Ascending aorta (tissue), 2 donors: Measurements from ENCODE around the gene TBX21. TPM values are rescaled to one million over a fixed set of nuclear protein-coding genes. Genes with fewer than 3 reads are reported as not detected.

Experiments
- DNase-seq, 2 donors: peaks; one replicate each; pipeline ENCODE4 v3.0.0-alpha.2; 2019; ENCODE audit warnings: low spot score in 2 of 2
- H3K27ac ChIP-seq, 2 donors: fragments of 200-600 bp; sonication (generic); one replicate each; pipeline ENCODE4 v1.5.1; 2016 to 2017; ENCODE audit warnings: mild to moderate bottlenecking in 1 of 2
- H3K27me3 ChIP-seq: fragments of 200-600 bp; sonication (generic); one replicate; pipeline ENCODE4 v1.5.1; 2017
- H3K36me3 ChIP-seq, 2 donors: fragments of 200-600 bp; sonication (generic); one replicate each; pipeline ENCODE4 v1.5.1; 2016
- H3K4me1 ChIP-seq, 2 donors: fragments of 200-600 bp; sonication (generic); one replicate each; pipeline ENCODE4 v1.5.1; 2016 to 2017; ENCODE audit warnings: mild to moderate bottlenecking in 1 of 2
- H3K4me3 ChIP-seq, 2 donors: fragments of 200-600 bp; sonication (generic); one replicate each; pipeline ENCODE4 v1.5.1; 2016 to 2017; ENCODE audit warnings: mild to moderate bottlenecking in 1 of 2
- H3K9me3 ChIP-seq, 2 donors: fragments of 200-600 bp; sonication (generic); one replicate each; pipeline ENCODE4 v1.5.1; 2016
- CTCF ChIP-seq, 3 experiments: fragments of 200-600 bp in 2 of 3; fragments of 450-650 bp in 1 of 3; sonication (generic) in 2 of 3; IDR thresholded peaks; one replicate each; pipeline ENCODE4 v1.5.1; 2016 to 2019; ENCODE audit warnings: antibody characterized with exemption in 3 of 3, mild to moderate bottlenecking in 1 of 3, moderate library complexity in 1 of 3
- intact Hi-C: fragments of 100-400 bp; cut with DNase I; formaldehyde crosslinking; loops from one replicate; pipeline ENCODE4 v1.15.1; 2023
- total RNA-seq: library from RNA; depleted of rRNA; stranded (reverse); fragments of >200 nt; gene quantifications from one replicate; pipeline ENCODE4 v1.1.0, GENCODE V29; 2016

Gene TBX21
- total RNA-seq, 1 donor from 2014 or later: not detected

- Histone ChIP-seq H3K27me3 (no peaks in the 10 kb centered on the region), H3K9me3 (no peaks in the 10 kb centered on the region), H3K4me1 (no peaks in the 10 kb centered on the region), H3K36me3 (peaks cover 6 to 14% of the 10 kb centered on the region in 2 donors), H3K27ac (no peak overlapping the region), H3K4me3 (no peak overlapping the region)
- no peak for TF ChIP-seq CTCF (IDR thresholded peaks at IDR 0.05)
- intact Hi-C loops: no loop called here
- DNase-seq: no peak
Measured at GRCh38 chr17:47700471-47701449, 32.3 kb upstream of the TBX21 start.

- H3K4me3 ChIP-seq: no peak overlapping the region
- TF ChIP-seq CTCF (IDR thresholded peaks at IDR 0.05): no peak
- no peaks in the 10 kb centered on the region for H3K4me1 ChIP-seq
- peaks cover 6 to 14% of the 10 kb centered on the region in 2 donors for H3K36me3 ChIP-seq
- no peak overlapping the region for H3K27ac ChIP-seq
- intact Hi-C loops: no loop called here
- H3K27me3 ChIP-seq: no peaks in the 10 kb centered on the region
- no peak for DNase-seq
- no peaks in the 10 kb centered on the region for H3K9me3 ChIP-seq
Measured at GRCh38 chr17:47701608-47702007, 31.4 kb upstream of the TBX21 start.

GRCh38 chr17:47702391-47702995 lies 30.5 kb upstream of the TBX21 start:
- TF ChIP-seq CTCF (IDR thresholded peaks at IDR 0.05): no peak
- no peak overlapping the region for H3K27ac ChIP-seq
- intact Hi-C loops: no loop called here
- no peaks in the 10 kb centered on the region for H3K27me3 ChIP-seq
- H3K36me3 ChIP-seq: peaks cover 6 to 14% of the 10 kb centered on the region in 2 donors
- H3K4me1 ChIP-seq: peaks cover 0 to 6% of the 10 kb centered on the region in 2 donors
- no peak overlapping the region for H3K4me3 ChIP-seq
- DNase-seq: no peak
- no peaks in the 10 kb centered on the region for H3K9me3 ChIP-seq

GRCh38 chr17:47703191-47703591 lies 29.8 kb upstream of the TBX21 start:
- Histone ChIP-seq H3K27ac (no peak overlapping the region), H3K4me1 (peaks cover 0 to 8% of the 10 kb centered on the region in 2 donors)
- no peak for TF ChIP-seq CTCF (IDR thresholded peaks at IDR 0.05)

GRCh38 chr17:47703671-47704070 lies 29.4 kb upstream of the TBX21 start:
- peaks cover 0 to 10% of the 10 kb centered on the region in 2 donors for H3K4me1 ChIP-seq

More at GRCh38 chr17:47703191-47703591, 29.8 kb upstream of the TBX21 start:
- Histone ChIP-seq H3K9me3 (no peaks in the 10 kb centered on the region), H3K36me3 (peaks cover 6 to 14% of the 10 kb centered on the region in 2 donors), H3K27me3 (no peaks in the 10 kb centered on the region), H3K4me3 (no peak overlapping the region)
- intact Hi-C loops: no loop called here
- no peak for DNase-seq

More at GRCh38 chr17:47703671-47704070, 29.4 kb upstream of the TBX21 start:
- no peak for TF ChIP-seq CTCF (IDR thresholded peaks at IDR 0.05)
- H3K27me3 ChIP-seq: no peaks in the 10 kb centered on the region
- intact Hi-C loops: no loop called here
- H3K36me3 ChIP-seq: peaks cover 6 to 14% of the 10 kb centered on the region in 2 donors
- no peak for DNase-seq
- H3K9me3 ChIP-seq: no peaks in the 10 kb centered on the region
- H3K4me3 ChIP-seq: no peak overlapping the region
- no peak overlapping the region for H3K27ac ChIP-seq
